HG02623 (cell line): ENCODE measurements around the gene TRPM4.
"Not testable (repeated sequence)": the region's sequence is repeated elsewhere in the genome, so short reads cannot be mapped to it uniquely, and the experiment has no call there.

Source experiments
- ATAC-seq: cut with Tn5 transposase; IDR thresholded peaks from one replicate; pipeline ENCODE4 v1.9.1; 2021; ENCODE audit warnings: moderate library complexity; ENCODE audit not compliant: unreplicated experiment

TRPM4 gene

GRCh38 chr19:49224441-49224840 is 66.8 kb downstream of the TRPM4 start:
- ATAC-seq, result not testable (repeated sequence)

- no peak for ATAC-seq
These were observed 67.3 kb downstream of the TRPM4 start for GRCh38 chr19:49224879-49225278.

GRCh38 chr19:49229416-49229815 is 71.8 kb downstream of the TRPM4 start:
- no peak for ATAC-seq

DNA sequence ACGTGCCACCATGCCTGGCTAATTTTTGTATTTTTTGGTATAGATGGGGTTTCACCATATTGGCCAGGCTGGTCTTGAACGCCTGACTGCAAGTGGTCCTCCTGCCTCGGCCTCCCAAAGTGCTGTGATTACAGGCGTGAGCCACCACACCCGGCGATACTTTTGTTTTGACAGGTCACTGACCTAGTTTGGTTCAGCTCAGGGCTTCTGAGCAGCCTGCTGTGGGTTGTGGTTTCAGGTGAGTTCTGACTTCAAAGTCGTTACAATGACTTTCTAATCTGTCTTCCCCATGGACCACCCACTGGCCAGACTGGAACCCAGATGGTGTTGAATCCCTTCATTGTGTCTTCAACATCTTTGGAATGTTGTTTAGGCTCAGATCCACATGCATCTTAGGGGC is 73.8 kb downstream of the TRPM4 start:
- ATAC-seq, result no peak

- ATAC-seq, result no peak
These were observed 74.2 kb downstream of the TRPM4 start for GRCh38 chr19:49231804-49232203.

GRCh38 chr19:49233163-49233562 is 75.6 kb downstream of the TRPM4 start:
- ATAC-seq, result no peak

DNA sequence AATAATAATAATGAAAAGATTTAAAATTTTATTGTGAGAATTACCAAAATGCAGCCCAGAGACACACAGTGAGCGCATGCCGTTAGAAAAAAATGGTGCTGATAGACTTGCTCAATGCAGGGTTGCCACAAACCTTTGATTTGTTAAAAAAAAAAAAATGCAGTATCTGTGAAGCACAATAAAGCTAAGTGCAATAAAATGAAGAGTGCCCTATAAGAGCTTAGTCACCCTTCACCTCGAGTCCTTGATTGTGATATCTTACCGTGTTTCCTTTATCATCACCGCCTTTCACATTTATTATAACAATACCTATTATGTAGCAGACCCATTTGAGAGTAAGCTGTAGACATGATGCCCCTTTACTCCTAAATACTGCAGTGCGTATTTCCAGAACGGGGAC is 84.2 kb downstream of the TRPM4 start:
- ATAC-seq, result no peak

DNA sequence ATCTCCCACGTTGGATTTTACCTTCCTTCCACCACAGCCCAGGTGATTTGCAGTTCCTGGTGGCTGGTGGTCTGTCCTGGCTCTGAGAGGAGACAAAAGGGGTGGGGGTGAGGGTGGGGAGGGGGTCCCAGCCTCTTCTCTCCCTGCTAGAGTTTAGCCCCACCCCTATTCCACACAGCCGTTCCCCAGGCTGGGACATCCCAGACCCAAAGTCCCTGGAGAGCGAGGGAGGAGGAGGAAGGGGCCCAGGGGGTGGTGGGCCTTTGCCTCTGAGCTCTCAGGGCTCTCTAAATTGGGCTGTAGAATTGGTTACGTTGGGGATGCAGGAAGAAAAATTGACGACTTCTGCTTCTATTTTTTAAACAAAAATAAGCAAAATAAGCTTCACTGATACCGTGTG is 85.5 kb downstream of the TRPM4 start:
- no peak for ATAC-seq

DNA sequence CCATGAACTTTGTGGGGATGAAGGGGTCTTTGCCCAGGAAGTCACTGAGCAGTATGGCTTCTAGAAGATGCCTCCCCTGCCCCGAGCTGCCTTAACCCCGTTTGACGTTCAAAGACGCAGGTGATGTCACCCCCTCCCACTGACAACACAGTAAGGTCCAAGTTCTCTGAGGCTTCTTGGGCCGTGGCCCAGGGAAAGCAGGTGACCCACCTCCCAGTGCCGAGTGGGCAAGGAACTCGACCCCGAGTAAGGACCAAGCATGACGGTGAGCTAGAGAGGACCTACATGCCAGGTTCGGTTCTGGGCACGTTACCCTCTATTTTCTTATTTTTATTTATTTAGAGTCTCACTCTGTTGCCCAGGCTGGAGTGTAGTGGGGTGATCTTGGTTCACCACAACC is 86.1 kb downstream of the TRPM4 start:
- no peak for ATAC-seq

- ATAC-seq, result no peak
These were observed 86.7 kb downstream of the TRPM4 start for GRCh38 chr19:49244256-49244655.

- no peak for ATAC-seq
These were observed 90.1 kb downstream of the TRPM4 start for GRCh38 chr19:49247676-49248075.

DNA sequence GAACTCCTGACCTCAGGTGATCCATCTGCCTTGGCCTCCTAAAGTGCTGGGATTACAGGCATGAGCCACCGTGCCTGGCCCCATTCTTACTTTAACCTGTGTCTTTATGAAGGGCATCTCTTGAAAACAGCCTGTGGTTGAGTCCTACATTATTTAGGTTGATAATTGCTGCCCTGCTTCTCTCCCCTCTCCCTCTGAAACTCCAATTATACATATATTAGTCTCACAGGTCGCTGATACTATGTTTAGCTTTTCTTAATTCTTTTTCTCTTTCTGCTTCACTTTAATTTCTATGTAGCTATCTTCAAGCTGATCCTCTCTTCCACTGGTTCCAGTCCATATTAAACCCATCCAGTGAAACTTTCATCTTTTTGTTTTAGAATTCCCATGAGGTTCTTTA is 92.3 kb downstream of the TRPM4 start:
- ATAC-seq, result no peak

DNA sequence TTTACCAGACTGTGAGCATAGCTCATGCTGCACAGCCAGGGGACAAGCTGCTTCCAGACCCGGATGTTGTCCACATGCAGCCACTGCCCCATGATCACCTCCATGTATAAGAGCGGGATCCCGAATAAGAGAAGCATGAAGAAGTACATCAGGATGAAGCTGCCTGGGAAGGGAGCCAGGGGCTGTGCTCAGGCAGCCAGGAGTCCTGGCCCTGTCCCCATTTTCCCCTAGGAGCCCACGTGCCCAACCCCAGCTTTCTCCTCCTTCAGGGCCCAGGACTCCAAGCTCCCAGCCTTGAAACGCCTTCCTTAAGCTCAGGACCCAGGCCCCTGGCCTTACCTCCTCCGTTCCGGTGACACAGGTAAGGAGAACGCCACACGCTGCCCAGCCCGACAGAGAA is 98.1 kb downstream of the TRPM4 start:
- no peak for ATAC-seq

DNA sequence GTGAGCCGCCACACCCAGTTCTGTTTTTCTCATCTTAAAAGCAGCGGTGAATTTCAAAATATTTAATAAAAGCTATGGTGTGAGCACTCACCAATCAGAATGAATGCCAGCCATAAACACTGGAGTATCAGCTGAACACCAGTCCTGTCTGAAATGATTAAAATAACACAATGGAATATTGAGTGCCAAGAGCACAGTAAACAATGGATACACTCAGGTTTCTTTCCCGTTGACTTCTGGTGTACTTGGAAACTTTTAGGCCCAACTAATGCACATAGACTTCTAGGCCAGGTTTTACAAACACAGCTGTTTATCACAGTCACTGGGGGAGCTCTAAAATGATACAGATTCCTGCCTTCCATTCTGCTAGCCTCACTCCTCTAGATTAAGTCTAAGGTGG is 99.1 kb downstream of the TRPM4 start:
- no peak for ATAC-seq
